NCI-H446 treated with DMSO at 0.1 percent for 48 hours (cell line): ENCODE results near the gene ZDHHC9.
"Not testable (repeated sequence)": the region's sequence is repeated elsewhere in the genome, so short reads cannot be mapped to it uniquely, and the experiment has no call there.

ENCODE experiments used
- DNase-seq: peaks from one replicate; lab custom pipeline; 2025; lab: John Stamatoyannopoulos, UW

ZDHHC9 gene

GRCh38 chrX:129843459-129844306 is at the start of gene ZDHHC9:
Gene ZDHHC9 (minus strand): TSS chrX:129843886. CDS start chrX:129841945, 1,941 bp downstream.
- peak; percentile 78 for DNase-seq

- no peak for DNase-seq
These were observed 33.7 kb upstream of the ZDHHC9 start for GRCh38 chrX:129877401-129877800.

GRCh38 chrX:129876771-129877305 is 33.2 kb upstream of the ZDHHC9 start:
- DNase-seq = no peak

- no peak for DNase-seq
These were observed 32.0 kb upstream of the ZDHHC9 start for GRCh38 chrX:129875669-129876068.

GRCh38 chrX:129872524-129872923 is 28.8 kb upstream of the ZDHHC9 start:
- DNase-seq = no peak

- not testable (repeated sequence) for DNase-seq
These were observed 22.6 kb upstream of the ZDHHC9 start for GRCh38 chrX:129866321-129866720.

GRCh38 chrX:129859134-129859533 is 15.4 kb upstream of the ZDHHC9 start:
- DNase-seq = not testable (repeated sequence)

GRCh38 chrX:129851825-129852224 is 8.1 kb upstream of the ZDHHC9 start:
- not testable (repeated sequence) for DNase-seq

- no peak for DNase-seq
These were observed 3.0 kb upstream of the ZDHHC9 start for GRCh38 chrX:129846716-129847115.

GRCh38 chrX:129845616-129846190 is 2.0 kb upstream of the ZDHHC9 start:
- no peak for DNase-seq

GRCh38 chrX:129843209-129843458 is 552 bp downstream of the ZDHHC9 start:
- no peak for DNase-seq

GRCh38 chrX:129842510-129843208 is 1.0 kb downstream of the ZDHHC9 start:
- DNase-seq = no peak

- no peak for DNase-seq
These were observed 3.3 kb downstream of the ZDHHC9 start for GRCh38 chrX:129840344-129840743.

- no peak for DNase-seq
These were observed 6.9 kb downstream of the ZDHHC9 start for GRCh38 chrX:129836827-129837226.

- no peak for DNase-seq
These were observed 10.3 kb downstream of the ZDHHC9 start for GRCh38 chrX:129833153-129833990.

GRCh38 chrX:129831091-129831885 is 12.4 kb downstream of the ZDHHC9 start:
- no peak for DNase-seq

GRCh38 chrX:129830494-129830893 is 13.2 kb downstream of the ZDHHC9 start:
- DNase-seq = no peak

GRCh38 chrX:129825746-129826505 is 17.8 kb downstream of the ZDHHC9 start:
- DNase-seq = no peak

GRCh38 chrX:129824620-129825019 is 19.1 kb downstream of the ZDHHC9 start:
- no peak for DNase-seq

- no peak for DNase-seq
These were observed 20.2 kb downstream of the ZDHHC9 start for GRCh38 chrX:129823522-129823921.
